Muscle of leg (tissue), 16 donors: ENCODE measurements around the gene FAM174B. TPM values are rescaled to one million over a fixed set of nuclear protein-coding genes. Genes with fewer than 3 reads are reported as not detected.

Source experiments
- DNase-seq: peaks from one replicate; pipeline ENCODE4 v3.0.0; 2013
- H3K27ac ChIP-seq: one replicate; pipeline ENCODE4 v1.5.1; 2013; ENCODE audit warnings: mild to moderate bottlenecking, low read length, control low read depth
- H3K27me3 ChIP-seq: one replicate; pipeline ENCODE4 v1.6.1; 2013; ENCODE audit warnings: low read length; ENCODE audit not compliant: control insufficient read depth, insufficient read depth
- H3K36me3 ChIP-seq: one replicate; pipeline ENCODE4 v1.6.1; 2013; ENCODE audit warnings: low read length; ENCODE audit not compliant: control insufficient read depth, insufficient read depth
- H3K4me1 ChIP-seq: one replicate; pipeline ENCODE4 v1.6.1; 2013; ENCODE audit warnings: low read length; ENCODE audit not compliant: control insufficient read depth, insufficient read depth
- H3K4me3 ChIP-seq: one replicate; pipeline ENCODE4 v1.5.1; 2013; ENCODE audit warnings: low read length, control low read depth
- H3K9me3 ChIP-seq: replicated peaks from 2 replicates; pipeline ENCODE4 v1.6.1; 2013; ENCODE audit warnings: low read depth, low read length; ENCODE audit not compliant: control insufficient read depth
- WGBS: methylation state at CpG from one replicate; pipeline ENCODE4 v1.1.5; 2013; ENCODE audit warnings: missing lambda C conversion rate; ENCODE audit not compliant: insufficient coverage; 5-methylcytosine and 5-hydroxymethylcytosine counted together
- long read RNA-seq, 11 donors: transcript quantifications; one replicate each; lab custom pipeline, GENCODE V29; 2026
- polyA plus RNA-seq, 8 donors: library from polyadenylated mRNA; unstranded; fragments of 120-200 nt; gene quantifications; one replicate each; pipeline versions ENCODE4 v1.2.1 to v1.2.3, GENCODE V29; 2013; ENCODE audit warnings: inconsistent platforms in 1 of 8, low replicate concordance in 1 of 8; ENCODE audit not compliant: insufficient read length in 8 of 8, insufficient read depth in 1 of 8
- total RNA-seq: library from RNA; stranded (reverse); fragments of 120-200 nt; gene quantifications from one replicate; pipeline ENCODE4 v1.2.4, GENCODE V29; 2013

FAM174B gene
- total RNA-seq (13.3 TPM), polyA plus RNA-seq (10 to 100 TPM; 16.7 to 25.4 (median 17.6) TPM)
- long read RNA-seq, donor 1, transcript FAM174B-201 (3 exons, 2,792 nt) = major isoform, 6 of 6 reads
- long read RNA-seq, donor 1, partial matches to known transcripts = 0 of 6 reads
- long read RNA-seq, donor 1, other reads (novel, unspliced or antisense) = 0 of 6 reads
- long read RNA-seq, donor 2, partial matches to known transcripts = 0 of 1 reads
- long read RNA-seq, donor 2, other reads (novel, unspliced or antisense) = 0 of 1 reads
- long read RNA-seq, donor 3, transcript FAM174B-201 (3 exons, 2,792 nt) = major isoform, 9 of 9 reads
- long read RNA-seq, donor 3, partial matches to known transcripts = 0 of 9 reads
- long read RNA-seq, donor 3, other reads (novel, unspliced or antisense) = 0 of 9 reads
- long read RNA-seq, donor 4, transcript FAM174B-201 (3 exons, 2,792 nt) = major isoform, 6 of 11 reads
- long read RNA-seq, donor 4, partial matches to known transcripts = 5 of 11 reads
- long read RNA-seq, donor 4, other reads (novel, unspliced or antisense) = 0 of 11 reads
- long read RNA-seq, donor 5, transcript FAM174B-201 (3 exons, 2,792 nt) = major isoform, 11 of 11 reads
- long read RNA-seq, donor 5, partial matches to known transcripts = 0 of 11 reads
- long read RNA-seq, donor 5, other reads (novel, unspliced or antisense) = 0 of 11 reads
- long read RNA-seq, donor 6, transcript FAM174B-201 (3 exons, 2,792 nt) = major isoform, 5 of 6 reads
- long read RNA-seq, donor 6, partial matches to known transcripts = 0 of 6 reads
- long read RNA-seq, donor 6, other reads (novel, unspliced or antisense) = 0 of 6 reads
- long read RNA-seq, donor 7, transcript FAM174B-201 (3 exons, 2,792 nt) = major isoform, 7 of 25 reads
- long read RNA-seq, donor 7, partial matches to known transcripts = 18 of 25 reads
- long read RNA-seq, donor 7, other reads (novel, unspliced or antisense) = 0 of 25 reads
- long read RNA-seq, donor 8, partial matches to known transcripts = 14 of 17 reads
- long read RNA-seq, donor 8, other reads (novel, unspliced or antisense) = 0 of 17 reads
- long read RNA-seq, donor 9, transcript FAM174B-201 (3 exons, 2,792 nt) = major isoform, 7 of 7 reads
- long read RNA-seq, donor 9, partial matches to known transcripts = 0 of 7 reads
- long read RNA-seq, donor 9, other reads (novel, unspliced or antisense) = 0 of 7 reads
- long read RNA-seq, donor 10, partial matches to known transcripts = 63 of 67 reads
- long read RNA-seq, donor 10, other reads (novel, unspliced or antisense) = 0 of 67 reads
- long read RNA-seq, donor 11, partial matches to known transcripts = 0 of 4 reads
- long read RNA-seq, donor 11, other reads (novel, unspliced or antisense) = 0 of 4 reads

DNA sequence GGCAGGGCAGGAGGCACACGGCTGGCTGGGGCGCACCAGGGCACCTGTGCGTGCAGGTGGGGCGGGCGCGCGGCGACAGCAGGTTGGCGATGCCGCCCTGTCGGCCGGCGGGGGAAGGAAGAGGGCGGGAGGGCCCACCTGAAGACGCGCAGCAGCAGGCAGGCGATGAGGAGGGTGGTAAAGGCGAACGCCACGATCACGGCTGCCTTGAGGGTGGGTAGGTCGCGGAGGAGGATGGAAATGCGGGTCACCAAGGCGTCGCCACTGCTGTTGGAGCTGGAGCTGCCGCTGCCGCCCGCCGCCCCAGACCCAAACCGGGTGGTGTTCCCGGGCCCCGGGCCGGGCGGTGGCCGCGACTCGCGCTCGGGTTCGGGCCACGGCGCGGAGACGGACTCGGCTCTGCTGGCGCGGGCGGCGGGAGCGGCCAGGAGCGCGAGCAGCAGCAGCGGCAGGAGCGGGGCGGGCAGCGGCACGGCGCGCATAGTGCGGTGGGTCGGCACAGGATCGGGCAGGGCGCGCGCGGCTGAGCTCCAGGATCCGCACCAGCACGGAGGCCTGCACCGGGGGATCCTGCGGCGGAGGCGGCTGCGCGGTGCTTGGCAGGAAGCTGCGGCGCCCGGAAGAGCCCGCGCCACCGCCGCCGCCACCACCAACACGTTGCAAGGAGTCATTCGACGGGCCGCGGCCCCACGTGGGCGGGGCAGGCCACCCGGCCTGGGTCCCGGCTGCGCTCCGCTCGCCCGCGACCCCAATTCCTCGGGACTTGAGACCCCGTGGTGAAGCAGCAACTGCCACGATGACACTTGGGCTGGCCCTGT, at the start of gene FAM174B:
Gene FAM174B (minus strand): TSS at position 598 of the 818 bp plus-strand sequence.
- Histone ChIP-seq H3K27me3 (peaks cover 10% of the 10 kb centered on the region), H3K4me1 (peaks cover 25% of the 10 kb centered on the region), H3K4me3 (peak within 1 kb of the TSS; percentile 59), H3K36me3 (peaks cover 15% of the 10 kb centered on the region), H3K9me3 (no peaks in the 10 kb centered on the region), H3K27ac (peak within 1 kb of the TSS; percentile 67)
- peak; percentile 71 for DNase-seq
- under 1% methylated on average over 98 of the region's 100 CpGs for WGBS

DNA sequence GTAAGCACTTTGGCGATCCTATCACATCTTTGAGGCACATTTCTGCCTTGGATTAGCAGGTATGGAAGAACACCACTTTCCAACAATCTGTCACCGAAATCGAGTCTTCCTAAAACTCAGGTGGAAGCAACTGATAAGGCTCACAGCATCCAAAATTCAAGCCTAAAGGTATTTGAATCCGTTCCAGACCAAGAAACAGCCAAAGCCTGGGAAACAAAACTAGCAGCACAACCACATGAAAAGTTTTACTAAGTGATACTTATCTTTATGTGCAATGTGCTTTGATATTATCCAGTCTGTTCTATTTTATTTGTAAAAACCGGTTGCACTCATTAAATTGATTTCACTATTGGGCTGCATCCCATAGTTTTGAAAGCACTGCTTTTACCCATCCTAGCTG, 40.5 kb upstream of the FAM174B start:
- peaks cover 4% of the 10 kb centered on the region for H3K9me3 ChIP-seq
- peaks cover 4% of the 10 kb centered on the region for H3K4me1 ChIP-seq
- no peak for DNase-seq
- H3K27me3 ChIP-seq = no peaks in the 10 kb centered on the region
- no peaks in the 10 kb centered on the region for H3K36me3 ChIP-seq
- no peak overlapping the region for H3K27ac ChIP-seq
- no peak overlapping the region for H3K4me3 ChIP-seq
- 90% methylated on average over 2 of the region's 5 CpGs for WGBS

DNA sequence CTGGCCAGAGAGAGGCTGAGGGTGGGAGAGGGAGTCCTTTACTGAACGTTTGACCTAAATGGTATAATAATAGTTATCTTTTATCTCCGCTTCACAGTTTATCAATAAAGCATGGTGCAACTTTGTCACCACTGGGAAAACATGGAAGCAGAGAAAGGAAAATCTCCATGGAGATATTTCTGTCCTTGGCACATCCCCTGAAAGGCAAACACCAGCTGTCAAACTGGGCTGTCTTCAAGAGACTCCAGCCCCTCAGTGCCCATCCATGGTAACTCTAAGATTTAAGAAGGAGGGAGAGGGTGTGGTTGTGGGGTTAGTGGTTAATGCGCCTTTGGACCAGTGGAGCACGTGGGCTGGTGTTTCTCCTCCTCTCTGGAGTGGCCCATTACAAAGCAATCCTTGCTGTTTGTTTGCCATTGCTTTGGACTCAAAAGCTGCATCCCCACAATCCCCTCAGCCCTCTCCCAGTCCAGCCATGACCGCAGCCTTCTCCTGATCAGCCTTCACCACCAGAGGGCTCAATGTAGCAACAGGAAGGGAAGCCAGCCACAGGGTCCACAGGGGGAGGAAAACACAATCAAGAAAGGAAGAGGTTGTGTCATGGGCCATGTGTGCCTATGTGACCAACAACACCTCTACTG, 38.2 kb upstream of the FAM174B start:
- H3K36me3 ChIP-seq = no peaks in the 10 kb centered on the region
- no CpG with 5 or more reads among the region's 5 CpGs for WGBS
- DNase-seq = peak; percentile 31
- H3K27ac ChIP-seq = no peak overlapping the region
- H3K4me3 ChIP-seq = no peak overlapping the region
- peaks cover 6% of the 10 kb centered on the region for H3K9me3 ChIP-seq
- peaks cover 4% of the 10 kb centered on the region for H3K4me1 ChIP-seq
- H3K27me3 ChIP-seq = no peaks in the 10 kb centered on the region

DNA sequence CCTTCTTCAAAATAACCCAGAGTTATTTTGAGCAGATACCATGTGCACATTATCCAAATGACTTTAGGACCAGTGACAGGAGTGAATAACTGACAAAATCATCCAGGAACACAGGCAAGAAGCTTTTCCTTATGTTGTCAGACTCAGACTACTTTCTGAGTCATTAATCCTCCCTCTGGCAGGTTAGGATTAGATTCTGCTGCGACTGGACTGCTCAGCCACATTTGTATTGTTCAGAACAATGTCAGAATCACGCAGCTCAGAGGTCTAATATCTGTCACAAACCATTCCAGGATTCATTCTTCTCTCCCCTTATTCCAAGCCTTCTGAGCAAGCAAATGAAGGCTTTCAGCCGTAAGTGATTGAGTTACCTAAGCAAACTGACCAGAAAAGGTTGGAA, 34.8 kb upstream of the FAM174B start:
- Histone ChIP-seq H3K9me3 (peaks cover 10% of the 10 kb centered on the region), H3K4me1 (peaks cover 4% of the 10 kb centered on the region), H3K27me3 (no peaks in the 10 kb centered on the region), H3K4me3 (no peak overlapping the region), H3K36me3 (no peaks in the 10 kb centered on the region), H3K27ac (no peak overlapping the region)
- WGBS = 81% methylated on average over 3 of the region's 3 CpGs
- no peak for DNase-seq

DNA sequence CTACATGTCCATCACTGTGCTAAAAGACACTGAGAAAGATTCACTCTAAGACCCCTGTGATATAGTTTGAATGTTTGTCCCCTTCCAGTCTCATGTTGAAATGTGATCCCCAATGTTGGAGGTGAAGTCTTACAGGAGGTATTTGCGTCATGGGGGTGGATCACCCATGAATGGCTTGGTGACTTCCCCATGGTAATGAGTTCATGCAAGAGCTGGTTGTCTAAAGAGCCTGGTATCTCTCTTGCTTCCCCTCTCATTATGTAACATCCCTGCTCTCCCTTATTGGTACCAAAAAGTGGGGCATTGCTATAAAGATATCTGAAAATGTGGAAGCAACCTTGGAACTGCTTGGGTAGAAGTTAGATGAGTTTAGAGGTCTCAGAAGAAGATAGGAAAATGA, 32.2 kb upstream of the FAM174B start:
- H3K4me3 ChIP-seq = no peak overlapping the region
- WGBS = no CpG with 5 or more reads among the region's 1 CpG
- no peaks in the 10 kb centered on the region for H3K27me3 ChIP-seq
- peaks cover 10% of the 10 kb centered on the region for H3K9me3 ChIP-seq
- H3K4me1 ChIP-seq = peaks cover 6% of the 10 kb centered on the region
- H3K27ac ChIP-seq = no peak overlapping the region
- DNase-seq = no peak
- H3K36me3 ChIP-seq = no peaks in the 10 kb centered on the region

- Histone ChIP-seq H3K36me3 (no peaks in the 10 kb centered on the region), H3K27me3 (no peaks in the 10 kb centered on the region), H3K4me1 (peaks cover 6% of the 10 kb centered on the region), H3K4me3 (no peak overlapping the region), H3K9me3 (peaks cover 10% of the 10 kb centered on the region), H3K27ac (peak overlapping the region; percentile 15)
- DNase-seq = no peak
- WGBS = 45% methylated on average over 2 of the region's 4 CpGs
Measured at GRCh38 chr15:92687195-92687602, 31.6 kb upstream of the FAM174B start.

- peak; percentile 59 for DNase-seq
- Histone ChIP-seq H3K4me3 (no peak overlapping the region), H3K9me3 (peaks cover 1% of the 10 kb centered on the region), H3K36me3 (no peaks in the 10 kb centered on the region), H3K27ac (peak overlapping the region; percentile 79), H3K27me3 (no peaks in the 10 kb centered on the region), H3K4me1 (peaks cover 11% of the 10 kb centered on the region)
- 59% methylated on average over 6 of the region's 6 CpGs for WGBS
Measured at GRCh38 chr15:92683511-92683834, 27.9 kb upstream of the FAM174B start.

DNA sequence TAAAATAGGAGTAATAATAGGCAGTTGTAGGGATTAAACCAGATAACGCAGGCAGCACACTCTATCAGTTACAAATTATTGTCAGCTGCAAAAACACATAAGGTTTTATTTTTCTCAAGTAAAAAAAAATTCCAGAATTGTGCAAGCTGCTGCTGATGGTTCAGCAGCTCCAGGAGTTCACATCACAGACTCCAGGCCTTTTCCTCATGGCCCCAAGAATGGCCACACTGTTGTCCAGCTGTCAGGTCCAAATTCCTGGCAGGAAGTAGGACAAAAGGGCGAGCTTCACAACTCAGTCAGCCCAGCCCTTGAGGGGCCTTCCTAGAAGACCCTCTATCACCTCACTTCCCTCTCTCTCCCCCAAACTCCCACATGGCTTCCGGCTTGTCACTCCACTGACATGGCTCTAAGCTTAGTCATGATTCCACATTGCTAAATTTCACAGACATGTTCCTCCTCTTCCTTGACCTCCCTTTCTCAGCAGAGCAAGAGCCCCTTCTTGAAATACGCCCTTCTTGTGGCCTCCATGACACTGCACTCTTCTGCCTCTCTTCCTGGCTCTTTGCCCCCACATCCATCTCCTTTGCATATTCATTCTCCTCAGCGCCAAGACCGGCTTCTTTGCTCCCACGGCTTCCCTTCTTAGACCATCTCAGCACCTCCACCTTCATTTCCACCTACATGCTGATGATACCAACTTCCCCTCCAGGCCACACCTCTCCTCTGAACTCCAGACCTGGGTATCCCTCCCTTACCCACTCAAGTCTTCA, 27.4 kb upstream of the FAM174B start:
- DNase-seq = peak; percentile 80
- Histone ChIP-seq H3K9me3 (no peaks in the 10 kb centered on the region), H3K4me1 (peaks cover 11% of the 10 kb centered on the region), H3K27me3 (no peaks in the 10 kb centered on the region), H3K27ac (peak overlapping the region; percentile 79), H3K4me3 (no peak overlapping the region), H3K36me3 (no peaks in the 10 kb centered on the region)
- WGBS = 61% methylated on average over 6 of the region's 7 CpGs
